Kidney epithelial cell (primary cell): ENCODE data around the gene SLC47A2. TPM values are rescaled to one million over a fixed set of nuclear protein-coding genes. Genes with fewer than 3 reads are reported as not detected.

ENCODE experiments used
- DNase-seq: peaks from one replicate; pipeline ENCODE4 v3.0.0-alpha.2; 2010; ENCODE audit warnings: low read depth
- H3K27me3 ChIP-seq: 2 replicates; pipeline ENCODE4 v1.6.0; 2011; ENCODE audit warnings: low read length; ENCODE audit not compliant: control insufficient read depth, insufficient read depth
- H3K36me3 ChIP-seq: 2 replicates; pipeline ENCODE4 v1.5.1; 2011; ENCODE audit warnings: low read length; ENCODE audit not compliant: control insufficient read depth, insufficient read depth
- H3K4me3 ChIP-seq: 2 replicates; pipeline ENCODE4 v1.5.1; 2011; ENCODE audit warnings: low read depth, mild to moderate bottlenecking, control low read depth, low read length
- CTCF ChIP-seq: IDR thresholded peaks from 2 replicates; pipeline ENCODE4 v1.5.1; 2011; ENCODE audit warnings: mild to moderate bottlenecking, moderate library complexity, low read length, control low read depth, inconsistent platforms; ENCODE audit not compliant: insufficient read depth, poor library complexity, severe bottlenecking
- total RNA-seq: library from RNA; depleted of rRNA; stranded (reverse); fragments of >200 nt; gene quantifications from 2 replicates; pipeline ENCODE4 v1.2.3, GENCODE V29; 2015

SLC47A2 gene
- total RNA-seq, 1 donor from 2014 or later = not detected

GRCh38 chr17:19717031-19717360 lies 612 bp upstream of the SLC47A2 start:
- H3K36me3 ChIP-seq = no peaks in the 10 kb centered on the region
- H3K27me3 ChIP-seq = peaks cover 15% of the 10 kb centered on the region
- no peak overlapping the region for H3K4me3 ChIP-seq
- no peak for DNase-seq
- TF ChIP-seq CTCF = no peak

GRCh38 chr17:19714542-19715411 lies 1.6 kb downstream of the SLC47A2 start:
- no peak overlapping the region for H3K4me3 ChIP-seq
- DNase-seq = no peak
- no peaks in the 10 kb centered on the region for H3K36me3 ChIP-seq
- H3K27me3 ChIP-seq = peaks cover 15% of the 10 kb centered on the region
- TF ChIP-seq CTCF = no peak

- Histone ChIP-seq H3K36me3 (no peaks in the 10 kb centered on the region), H3K27me3 (peaks cover 15% of the 10 kb centered on the region)
Observed at GRCh38 chr17:19713901-19714361, 2.5 kb downstream of the SLC47A2 start.

GRCh38 chr17:19713462-19713861 lies 2.9 kb downstream of the SLC47A2 start:
- peaks cover 13% of the 10 kb centered on the region for H3K27me3 ChIP-seq
- DNase-seq = no peak
- H3K4me3 ChIP-seq = no peak overlapping the region
- H3K36me3 ChIP-seq = no peaks in the 10 kb centered on the region
- TF ChIP-seq CTCF = peak; percentile 18

More at GRCh38 chr17:19713901-19714361, 2.5 kb downstream of the SLC47A2 start:
- TF ChIP-seq CTCF = no peak
- no peak overlapping the region for H3K4me3 ChIP-seq
- DNase-seq = no peak

GRCh38 chr17:19712436-19713004 lies 3.9 kb downstream of the SLC47A2 start:
- no peaks in the 10 kb centered on the region for H3K36me3 ChIP-seq
- DNase-seq = no peak
- no peak for TF ChIP-seq CTCF
- H3K27me3 ChIP-seq = peaks cover 12% of the 10 kb centered on the region
- no peak overlapping the region for H3K4me3 ChIP-seq
